HPDE6-E6E7 (cell line): Measurements from ENCODE around the gene ASB10.
A peak's percentile ranks its signal among the peaks of the same experiment; 100 is the strongest.

Experiments used
- DNase-seq: peaks from one replicate; pipeline ENCODE4 v3.0.0; 2011; ENCODE audit warnings: missing footprints; ENCODE audit errors: extremely low spot score

Gene ASB10

GRCh38 chr7:151187409-151188251 is 580 bp upstream of the ASB10 start:
- no peak for DNase-seq

- DNase-seq, result no peak
Measured at GRCh38 chr7:151185762-151186639, 1.0 kb downstream of the ASB10 start.

GRCh38 chr7:151181011-151181431 is 6.0 kb downstream of the ASB10 start:
- no peak for DNase-seq

DNA sequence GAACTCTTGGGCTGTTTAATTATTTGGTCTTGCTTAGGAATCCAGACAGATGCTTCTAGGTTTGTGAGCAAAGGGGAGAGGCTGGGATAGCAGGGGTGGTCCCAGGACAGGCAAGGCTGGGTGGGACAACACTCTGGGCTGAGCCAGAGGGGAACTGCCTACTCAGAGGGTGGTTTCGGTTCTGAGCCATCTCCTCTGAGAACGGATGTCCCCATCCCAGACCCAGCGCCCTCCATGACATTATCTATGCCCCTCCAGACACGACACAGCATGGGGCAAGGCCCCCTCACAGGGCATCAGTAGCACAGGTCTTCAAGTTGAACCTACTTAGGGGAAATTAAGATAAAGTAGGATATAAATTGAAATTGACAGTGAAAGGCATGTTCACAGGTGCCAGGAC is 7.1 kb downstream of the ASB10 start:
- no peak for DNase-seq

DNA sequence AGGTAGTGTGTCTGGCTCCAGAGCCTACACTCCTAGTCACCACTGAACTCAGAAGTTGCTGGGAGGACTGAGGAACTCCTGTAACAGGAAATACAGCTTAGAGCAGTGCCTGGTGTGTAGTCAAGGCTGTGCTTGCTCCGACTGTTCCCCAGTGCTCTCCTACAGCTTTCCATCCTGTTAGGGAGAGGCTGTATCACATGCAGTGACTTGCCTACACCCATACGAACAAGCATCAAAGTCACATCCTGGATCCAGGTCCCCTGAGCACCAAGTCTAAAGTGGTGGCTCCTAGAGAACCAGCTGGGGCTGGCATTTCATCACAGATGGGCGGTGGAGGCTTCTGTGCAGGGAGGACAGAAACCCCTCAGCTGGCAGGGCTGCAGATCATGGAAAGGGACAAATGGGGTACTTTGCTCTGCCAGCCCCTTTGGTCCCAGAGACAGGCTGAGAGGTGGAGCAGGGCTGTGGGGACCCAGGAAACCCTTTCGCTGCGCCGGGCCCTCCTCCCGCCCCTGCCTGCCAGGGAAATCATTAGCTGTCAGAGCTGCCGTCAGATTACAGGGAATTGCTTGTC is 7.7 kb downstream of the ASB10 start:
- DNase-seq, result no peak

DNA sequence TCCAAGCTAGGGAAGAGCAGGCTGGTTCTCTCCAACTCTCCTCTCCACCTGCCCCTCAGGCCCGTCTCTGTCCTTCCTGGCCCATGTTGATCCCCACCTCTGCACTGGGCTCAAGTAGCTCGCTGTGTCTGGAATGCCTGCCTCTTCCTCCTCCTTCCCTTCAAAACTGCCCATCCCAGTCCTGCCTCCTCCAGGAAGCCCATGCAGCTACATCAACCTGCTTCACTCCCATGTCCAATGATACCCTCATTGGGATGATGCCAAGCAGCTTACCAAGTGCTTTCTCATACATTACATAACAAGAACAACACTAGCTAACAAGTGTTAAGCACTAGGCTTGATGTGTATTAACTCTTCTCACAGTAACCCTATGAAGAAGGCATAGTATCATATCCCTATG is 8.2 kb downstream of the ASB10 start:
- no peak for DNase-seq

DNA sequence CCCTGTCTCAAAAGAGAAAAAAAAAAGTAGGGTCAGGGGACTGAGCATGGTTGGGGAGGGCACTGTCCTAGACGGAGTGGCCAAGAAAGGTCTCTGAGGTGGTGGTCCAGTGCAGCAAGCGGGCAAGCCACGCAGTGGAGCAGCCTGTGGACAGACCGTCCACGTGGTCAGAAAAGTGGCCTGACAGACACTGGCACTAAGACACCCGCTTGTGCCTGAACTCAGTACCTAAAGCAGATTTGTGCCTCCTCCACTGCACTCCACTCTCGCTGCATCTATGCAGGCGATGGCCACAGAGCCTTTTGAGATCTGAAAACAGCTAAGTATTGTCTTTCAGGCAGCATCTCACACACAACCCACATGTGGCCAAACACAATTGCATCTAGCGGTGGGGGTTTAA is 8.8 kb downstream of the ASB10 start:
- no peak for DNase-seq

DNA sequence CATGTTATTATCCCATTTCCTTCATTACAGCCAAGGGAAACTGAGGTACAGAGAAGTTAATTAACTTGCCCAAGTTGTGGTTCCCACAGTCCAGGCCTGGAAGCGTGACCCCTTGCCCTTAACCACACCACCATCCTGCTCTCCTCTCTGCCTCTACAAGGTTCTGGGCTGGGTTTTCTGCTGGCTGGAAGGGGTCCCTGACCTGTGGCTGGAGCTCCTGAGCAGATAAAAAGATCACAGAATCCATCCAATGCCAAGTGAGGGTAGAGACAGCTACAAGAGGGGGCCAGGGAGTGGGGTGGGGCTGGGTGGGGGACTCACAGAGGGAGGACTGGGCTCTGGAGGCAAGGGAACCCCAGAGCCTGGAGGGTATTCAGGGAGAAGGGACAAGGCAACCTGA is 9.7 kb downstream of the ASB10 start:
- no peak for DNase-seq

- no peak for DNase-seq
Measured at GRCh38 chr7:151176401-151176800, 10.6 kb downstream of the ASB10 start.

DNA sequence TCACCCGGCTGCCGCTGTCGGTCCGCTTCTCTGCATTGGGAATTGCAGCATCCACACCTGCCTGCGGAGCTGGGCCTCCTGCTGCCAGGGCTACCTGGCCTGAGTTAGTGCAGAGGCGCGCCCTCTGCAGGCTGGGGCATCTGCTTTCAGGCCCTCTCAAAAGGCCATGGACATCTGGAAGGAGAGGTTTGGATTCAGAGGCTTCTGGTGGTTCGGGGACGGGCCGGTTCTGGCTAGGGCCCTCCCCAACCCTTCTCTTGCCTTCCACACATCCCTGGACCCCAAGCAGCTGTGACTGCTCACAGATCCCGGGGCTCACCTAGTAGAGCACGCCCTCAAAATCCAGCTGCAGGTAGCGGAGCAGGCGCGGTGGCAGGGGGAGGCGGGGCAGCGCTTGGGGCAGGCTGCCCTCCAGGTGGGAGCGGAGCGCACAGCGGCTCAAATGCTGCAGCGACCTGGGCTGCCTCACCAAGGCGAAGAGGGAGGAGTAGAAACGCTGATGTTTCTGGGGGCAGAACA is 11.2 kb downstream of the ASB10 start:
- no peak for DNase-seq

- DNase-seq, result no peak
Measured at GRCh38 chr7:151175047-151175792, 11.8 kb downstream of the ASB10 start.

DNA sequence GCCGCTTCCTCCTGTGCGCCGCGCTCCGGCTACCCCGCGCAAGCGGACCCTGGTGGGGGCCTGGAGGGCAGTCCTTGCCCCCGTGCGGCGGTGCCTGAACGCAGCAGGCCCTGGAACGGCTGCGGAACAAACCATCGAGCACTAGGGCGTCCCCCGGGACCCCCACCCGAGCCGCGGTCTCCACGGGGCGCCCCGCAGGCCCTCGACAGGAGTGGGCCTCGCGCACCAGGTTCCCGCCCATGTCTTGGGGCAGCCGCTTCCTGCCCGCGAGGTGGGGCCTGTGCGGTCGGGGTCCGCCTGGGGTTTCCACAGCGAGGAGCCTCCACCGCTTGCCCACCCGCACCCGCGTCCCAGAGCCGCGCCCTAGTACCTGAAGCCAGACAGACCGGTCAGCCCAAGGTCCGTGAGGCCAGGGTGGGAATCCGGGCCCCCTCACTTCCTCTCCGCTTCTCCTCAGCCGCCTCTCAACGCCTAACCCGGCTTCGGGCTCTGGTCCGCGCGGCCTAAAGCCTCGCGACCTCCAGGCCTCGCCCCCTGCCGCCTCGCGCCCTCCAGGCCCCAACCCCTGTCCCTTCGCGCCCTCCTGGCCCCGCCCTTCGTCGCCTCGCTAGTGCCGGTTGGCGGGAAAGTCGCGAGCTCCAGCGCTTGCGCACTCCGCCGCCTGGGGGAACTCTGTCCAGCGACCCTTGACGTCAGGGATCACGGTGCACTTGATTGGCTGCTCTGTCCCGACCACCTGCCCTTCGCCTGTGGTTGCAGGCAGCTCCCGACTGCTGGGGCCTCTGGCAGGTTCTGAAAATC is 12.6 kb downstream of the ASB10 start:
- no peak for DNase-seq

GRCh38 chr7:151173386-151174245 is 13.4 kb downstream of the ASB10 start:
- DNase-seq, result no peak

DNA sequence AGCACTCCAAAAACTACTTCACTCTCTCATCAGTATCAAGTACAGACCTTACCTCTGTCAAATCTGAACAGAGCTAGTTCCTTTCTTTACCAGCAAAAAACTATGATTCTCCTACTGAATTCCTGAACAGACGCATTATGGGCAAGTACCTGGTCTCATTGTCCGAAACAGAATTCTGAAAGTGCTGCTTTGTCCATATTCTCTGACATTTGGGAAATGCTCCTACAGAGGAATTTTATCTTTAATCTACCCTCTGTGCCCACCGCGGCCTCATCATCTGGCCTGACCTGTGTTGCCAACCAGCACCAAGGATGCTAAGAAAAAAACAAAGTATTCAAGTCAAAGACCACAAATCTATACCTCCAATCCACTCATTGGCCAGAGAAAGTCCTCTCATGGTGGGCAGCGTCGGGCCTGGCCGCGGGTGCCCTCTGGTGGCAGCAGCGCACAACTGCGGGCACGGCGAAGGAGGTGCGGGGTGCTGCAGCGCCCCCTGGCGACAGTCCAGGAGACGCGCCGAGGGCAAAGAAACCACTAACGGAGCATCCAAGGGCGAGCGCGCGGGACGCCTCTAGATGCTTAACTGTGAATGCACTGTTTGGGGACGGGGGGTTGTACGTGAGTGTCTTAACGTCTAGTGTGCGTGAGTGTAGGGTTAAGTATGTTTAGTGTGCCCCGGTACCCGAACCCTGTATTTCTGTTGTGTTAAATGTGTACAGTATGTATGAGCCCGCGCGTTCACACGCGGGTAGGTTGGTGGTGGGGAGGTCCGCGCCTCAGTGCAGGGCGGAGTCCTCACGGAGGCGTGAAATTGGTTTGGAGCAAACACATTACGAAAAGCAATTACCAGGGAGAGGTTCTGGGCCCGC is 14.5 kb downstream of the ASB10 start:
- DNase-seq, result peak; percentile 62

- no peak for DNase-seq
Measured at GRCh38 chr7:151168787-151169162, 18.3 kb downstream of the ASB10 start.

GRCh38 chr7:151168003-151168786 is 18.9 kb downstream of the ASB10 start:
- no peak for DNase-seq

- no peak for DNase-seq
Measured at GRCh38 chr7:151167197-151167961, 19.7 kb downstream of the ASB10 start, which contains the start of gene GBX1. TSS of gene GBX1 (minus strand) at chr7:151167694. CDS start at chr7:151167548, 146 bp downstream.
